Diencephalon (tissue), 1 donor: ENCODE data around the gene VSIR. TPM values are rescaled to one million over a fixed set of nuclear protein-coding genes. Genes with fewer than 3 reads are reported as not detected.

ENCODE experiments used
- small RNA-seq: library from RNA; depleted of rRNA; stranded (forward); fragments of <200 nt; gene quantifications from one replicate; pipeline ENCODE3, GENCODE V24; 2014
- total RNA-seq: library from RNA; depleted of rRNA; stranded (reverse); fragments of >200 nt; gene quantifications from one replicate; pipeline ENCODE4 v1.2.3, GENCODE V29; 2014

Gene VSIR
- 8.3 TPM for total RNA-seq

GRCh38 chr10:71773221-71773971, at the start of gene VSIR:
TSS of gene VSIR (minus strand) at chr10:71773520. CDS start at chr10:71773439, 81 bp downstream.

GRCh38 chr10:71719464-71720201, 53.7 kb downstream of the VSIR start, which contains the start of gene C10orf105:
TSS of gene C10orf105 (minus strand) at chr10:71719778. CDS start at chr10:71716337, 3,441 bp downstream.

Small RNA genes within 50 kb of the gene (small RNA-seq; reads per million reads assigned to genes)
- gene MIR7152 = 0.23 reads per million

Other genes with a start within 250 kb of the VSIR start
- gene C10orf105, start 53.7 kb downstream of the VSIR start, total RNA-seq = 2.1 TPM
- gene PSAP, start 77.7 kb upstream of the VSIR start, total RNA-seq = 804 TPM
- 12.2 TPM for gene CHST3, start 190.9 kb upstream of the VSIR start, total RNA-seq